ENCODE results near the gene CEP83.

GRCh38 chr12:94297096-94297699 is 162.5 kb downstream of the CEP83 start:
- TF ChIP-seq EP300 (IDR thresholded peaks at IDR 0.05) (no peak), CTCF (IDR thresholded peaks at IDR 0.05) (no peak), POLR2A (IDR thresholded peaks at IDR 0.05; ENCODE audit: low read depth) (no peak)
